ENCODE measurements around the gene TIGAR. TPM values are rescaled to one million over a fixed set of nuclear protein-coding genes. Genes with fewer than 3 reads are reported as not detected.

Gene TIGAR
- total and polyA plus RNA-seq, 2 of the 8 experiments (the other 6 are each of a cell fraction or from before 2014, with no cell fraction given) = 3.8 to 26.4 TPM

- TF ChIP-seq SRF (IDR thresholded peaks at IDR 0.05; ENCODE audit: low read depth, low read length) (no peak), SAP30 (IDR thresholded peaks at IDR 0.05; ENCODE audit: insufficient read depth, insufficient replicate concordance, low read length) (peak; percentile 73), TAF7 (optimal IDR thresholded peaks at IDR 0.05; ENCODE audit: borderline replicate concordance, low read depth, low read length) (no peak), POLR2A (IDR thresholded peaks at IDR 0.05; ENCODE audit: control extremely low read depth in 1 of 2, low read depth in 2 of 2, low read length in 2 of 2) (peak; percentile 82 to 90), CTBP2 (IDR thresholded peaks at IDR 0.05; ENCODE audit: borderline replicate concordance, insufficient read depth, insufficient read length, low read length) (no peak), JUN (IDR thresholded peaks at IDR 0.05; ENCODE audit: low read depth, low read length) (no peak), SP1 (IDR thresholded peaks at IDR 0.05; ENCODE audit: low read depth, low read length) (peak; percentile 52; the same call in 1 of the 2 replicates), GABPA (IDR thresholded peaks at IDR 0.05; ENCODE audit: borderline replicate concordance, insufficient read depth, low read length) (no peak), HDAC6 (IDR thresholded peaks at IDR 0.05; ENCODE audit: low read depth, low read length) (no peak), YY1 (IDR thresholded peaks at IDR 0.05; ENCODE audit: low read depth, low read length) (0 out of 2 replicates have a peak, but pooled peaks have one; percentile 59), RXRA (IDR thresholded peaks at IDR 0.05; ENCODE audit: insufficient read depth, low read depth, low read length) (no peak), CBX8 (IDR thresholded peaks at IDR 0.05; ENCODE audit: borderline replicate concordance, low read depth, low read length) (no peak), POU5F1 (IDR thresholded peaks at IDR 0.05; ENCODE audit: low read depth, low read length) (no peak), ASH2L (IDR thresholded peaks at IDR 0.05; ENCODE audit: low read length) (peak; percentile 94)
- TF ChIP-seq, protein P1, sequence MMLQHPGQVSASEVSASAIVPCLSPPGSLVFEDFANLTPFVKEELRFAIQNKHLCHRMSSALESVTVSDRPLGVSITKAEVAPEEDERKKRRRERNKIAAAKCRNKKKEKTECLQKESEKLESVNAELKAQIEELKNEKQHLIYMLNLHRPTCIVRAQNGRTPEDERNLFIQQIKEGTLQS (IDR thresholded peaks at IDR 0.05; ENCODE audit: insufficient read depth, low read depth, low read length) = no peak
- TF ChIP-seq, protein P2, sequence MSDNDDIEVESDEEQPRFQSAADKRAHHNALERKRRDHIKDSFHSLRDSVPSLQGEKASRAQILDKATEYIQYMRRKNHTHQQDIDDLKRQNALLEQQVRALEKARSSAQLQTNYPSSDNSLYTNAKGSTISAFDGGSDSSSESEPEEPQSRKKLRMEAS (IDR thresholded peaks at IDR 0.05) = peak; percentile 74
These were observed at the start of gene TIGAR (continued) for GRCh38 chr12:4320853-4321701.
